HS-27A (cell line): Measurements from ENCODE around the gene DDX56.
"Not testable (repeated sequence)": the region's sequence is repeated elsewhere in the genome, so short reads cannot be mapped to it uniquely, and the experiment has no call there.

Experiments used
- DNase-seq: peaks from one replicate; pipeline ENCODE4 v3.0.0-alpha.2; 2012; ENCODE audit warnings: low read depth, missing footprints

The DDX56 gene

GRCh38 chr7:44562622-44562962, 11.1 kb downstream of the DDX56 start:
- DNase-seq = not testable (repeated sequence)

GRCh38 chr7:44561962-44562621, 11.6 kb downstream of the DDX56 start:
- peak; percentile 23 for DNase-seq

GRCh38 chr7:44561481-44561880, 12.2 kb downstream of the DDX56 start:
- no peak for DNase-seq

- no peak for DNase-seq
Observed at GRCh38 chr7:44559485-44559884, 14.2 kb downstream of the DDX56 start.

GRCh38 chr7:44557485-44557884, 16.2 kb downstream of the DDX56 start:
- DNase-seq = no peak

- no peak for DNase-seq
Observed at GRCh38 chr7:44555350-44555749, 18.4 kb downstream of the DDX56 start.

- not testable (repeated sequence) for DNase-seq
Observed at GRCh38 chr7:44552473-44553005, 21.2 kb downstream of the DDX56 start.

GRCh38 chr7:44549457-44549856, 24.3 kb downstream of the DDX56 start:
- DNase-seq = no peak

GRCh38 chr7:44548893-44549292, 24.8 kb downstream of the DDX56 start:
- DNase-seq = no peak

GRCh38 chr7:44547536-44548231, 26.0 kb downstream of the DDX56 start:
- no peak for DNase-seq

- no peak for DNase-seq
Observed at GRCh38 chr7:44541876-44542610, 31.7 kb downstream of the DDX56 start.

- no peak for DNase-seq
Observed at GRCh38 chr7:44541028-44541869, 32.5 kb downstream of the DDX56 start, which contains the start of gene NPC1L1. TSS of gene NPC1L1 (minus strand) at chr7:44541330. CDS start at chr7:44541259, 71 bp downstream.

GRCh38 chr7:44540592-44541027, 33.1 kb downstream of the DDX56 start:
- no peak for DNase-seq

GRCh38 chr7:44539669-44540506, 33.8 kb downstream of the DDX56 start:
- DNase-seq = no peak

GRCh38 chr7:44538798-44539668, 34.7 kb downstream of the DDX56 start:
- DNase-seq = no peak

GRCh38 chr7:44538093-44538797, 35.5 kb downstream of the DDX56 start:
- DNase-seq = no peak

GRCh38 chr7:44537442-44537841, 36.3 kb downstream of the DDX56 start:
- no peak for DNase-seq

- no peak for DNase-seq
Observed at GRCh38 chr7:44536090-44536489, 37.6 kb downstream of the DDX56 start.
